Osteoblast (primary cell): ENCODE data around the gene ZNF830. TPM values are rescaled to one million over a fixed set of nuclear protein-coding genes. Genes with fewer than 3 reads are reported as not detected.
"Not testable (repeated sequence)": the region's sequence is repeated elsewhere in the genome, so short reads cannot be mapped to it uniquely, and the experiment has no call there.

ENCODE experiments used
- DNase-seq: peaks from one replicate; pipeline ENCODE4 v3.0.0; 2011; ENCODE audit warnings: low spot score, mixed read lengths; ENCODE audit not compliant: insufficient read length; ENCODE audit errors: missing footprints
- H2AFZ ChIP-seq: 2 replicates; pipeline ENCODE4 v1.6.0; 2011; ENCODE audit warnings: mild to moderate bottlenecking, low read length
- H3K27ac ChIP-seq: 2 replicates; pipeline ENCODE4 v1.5.1; 2011; ENCODE audit warnings: mild to moderate bottlenecking, low read depth, low read length, moderate library complexity
- H3K27me3 ChIP-seq: 2 replicates; pipeline ENCODE4 v1.6.0; 2012; ENCODE audit warnings: mild to moderate bottlenecking, control low read depth, inconsistent platforms, low read length, moderate library complexity; ENCODE audit not compliant: insufficient read depth
- H3K36me3 ChIP-seq: 2 replicates; pipeline ENCODE4 v1.5.1; 2011; ENCODE audit warnings: mild to moderate bottlenecking, low read length, control low read depth, moderate library complexity; ENCODE audit not compliant: insufficient read depth
- H3K4me1 ChIP-seq: 2 replicates; pipeline ENCODE4 v1.5.1; 2011; ENCODE audit warnings: mild to moderate bottlenecking, low read length, control low read depth, moderate library complexity; ENCODE audit not compliant: insufficient read depth
- H3K4me2 ChIP-seq: 2 replicates; pipeline ENCODE4 v1.6.0; 2011; ENCODE audit warnings: mild to moderate bottlenecking, low read length; ENCODE audit not compliant: insufficient read depth
- H3K4me3 ChIP-seq: fragments of 200-600 bp; sonication (generic); 3 replicates; pipeline ENCODE4 v1.5.1; 2012; ENCODE audit warnings: mild to moderate bottlenecking, low read length, inconsistent platforms; ENCODE audit not compliant: insufficient read depth
- H3K79me2 ChIP-seq: 2 replicates; pipeline ENCODE4 v1.6.0; 2012; ENCODE audit warnings: mild to moderate bottlenecking, low read length, control low read depth, inconsistent platforms; ENCODE audit not compliant: insufficient read depth
- H3K9me3 ChIP-seq: 2 replicates; pipeline ENCODE4 v1.5.1; 2011; ENCODE audit warnings: low read depth, low read length, control low read depth
- H4K20me1 ChIP-seq: 2 replicates; pipeline ENCODE4 v1.6.0; 2012; ENCODE audit warnings: mild to moderate bottlenecking, low read length, control low read depth; ENCODE audit not compliant: insufficient read depth
- CTCF ChIP-seq: IDR thresholded peaks from 2 replicates; pipeline ENCODE4 v1.5.1; 2011; ENCODE audit warnings: mild to moderate bottlenecking, low read depth, low read length, moderate library complexity; ENCODE audit errors: extremely low read depth
- total RNA-seq: library from RNA; depleted of rRNA; stranded (reverse); fragments of >200 nt; gene quantifications from 2 replicates; pipeline ENCODE4 v1.2.3, GENCODE V29; 2012

Gene ZNF830
- total RNA-seq, 1 donor = 10.5 TPM

- DNase-seq = no peak
- TF ChIP-seq CTCF = no peak
- no peak overlapping the region for H3K27ac ChIP-seq
- no peaks in the 10 kb centered on the region for H3K9me3 ChIP-seq
- no peaks in the 10 kb centered on the region for H3K4me1 ChIP-seq
- no peaks in the 10 kb centered on the region for H3K79me2 ChIP-seq
- H3K36me3 ChIP-seq = no peaks in the 10 kb centered on the region
- no peaks in the 10 kb centered on the region for H4K20me1 ChIP-seq
- no peak overlapping the region for H3K4me2 ChIP-seq
- H2AFZ ChIP-seq = no peak overlapping the region
- H3K27me3 ChIP-seq = no peaks in the 10 kb centered on the region
- H3K4me3 ChIP-seq = no peak overlapping the region
These were observed 40.7 kb upstream of the ZNF830 start for GRCh38 chr17:34920676-34921075.

- H3K4me2 ChIP-seq = no peak overlapping the region
- H3K27ac ChIP-seq = no peak overlapping the region
- H3K36me3 ChIP-seq = no peaks in the 10 kb centered on the region
- no peak overlapping the region for H2AFZ ChIP-seq
- H3K27me3 ChIP-seq = no peaks in the 10 kb centered on the region
- H3K79me2 ChIP-seq = no peaks in the 10 kb centered on the region
- no peaks in the 10 kb centered on the region for H3K4me1 ChIP-seq
- no peaks in the 10 kb centered on the region for H3K9me3 ChIP-seq
- no peaks in the 10 kb centered on the region for H4K20me1 ChIP-seq
- DNase-seq = no peak
- H3K4me3 ChIP-seq = no peak overlapping the region
- TF ChIP-seq CTCF = no peak
These were observed 34.7 kb upstream of the ZNF830 start for GRCh38 chr17:34926661-34927060.

GRCh38 chr17:34930283-34930682 is 31.1 kb upstream of the ZNF830 start:
- no peak for TF ChIP-seq CTCF
- Histone ChIP-seq H3K4me3 (no peak overlapping the region), H3K27me3 (no peaks in the 10 kb centered on the region), H3K79me2 (no peaks in the 10 kb centered on the region), H3K4me1 (no peaks in the 10 kb centered on the region), H4K20me1 (no peaks in the 10 kb centered on the region), H3K9me3 (no peaks in the 10 kb centered on the region), H3K4me2 (no peak overlapping the region), H3K36me3 (no peaks in the 10 kb centered on the region), H2AFZ (no peak overlapping the region), H3K27ac (no peak overlapping the region)
- DNase-seq = no peak

- H3K4me3 ChIP-seq, H3K9me3 ChIP-seq, H2AFZ ChIP-seq, H3K27ac ChIP-seq, H3K4me1 ChIP-seq, H3K36me3 ChIP-seq, H3K27me3 ChIP-seq, H4K20me1 ChIP-seq, H3K79me2 ChIP-seq, H3K4me2 ChIP-seq, DNase-seq: not testable (repeated sequence)
These were observed 10.6 kb upstream of the ZNF830 start for GRCh38 chr17:34950780-34951179.
